HG02610 (cell line): ENCODE measurements around the gene MS4A6E.
"Not testable (repeated sequence)": the region's sequence is repeated elsewhere in the genome, so short reads cannot be mapped to it uniquely, and the experiment has no call there.

Experiments used
- ATAC-seq: cut with Tn5 transposase; IDR thresholded peaks from one replicate; pipeline ENCODE4 v1.9.1; 2021; ENCODE audit warnings: mild to moderate bottlenecking, moderate library complexity; ENCODE audit not compliant: unreplicated experiment

The MS4A6E gene, protein sequence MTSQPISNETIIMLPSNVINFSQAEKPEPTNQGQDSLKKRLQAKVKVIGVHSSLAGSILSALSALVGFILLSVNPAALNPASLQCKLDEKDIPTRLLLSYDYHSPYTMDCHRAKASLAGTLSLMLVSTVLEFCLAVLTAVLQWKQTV

DNA sequence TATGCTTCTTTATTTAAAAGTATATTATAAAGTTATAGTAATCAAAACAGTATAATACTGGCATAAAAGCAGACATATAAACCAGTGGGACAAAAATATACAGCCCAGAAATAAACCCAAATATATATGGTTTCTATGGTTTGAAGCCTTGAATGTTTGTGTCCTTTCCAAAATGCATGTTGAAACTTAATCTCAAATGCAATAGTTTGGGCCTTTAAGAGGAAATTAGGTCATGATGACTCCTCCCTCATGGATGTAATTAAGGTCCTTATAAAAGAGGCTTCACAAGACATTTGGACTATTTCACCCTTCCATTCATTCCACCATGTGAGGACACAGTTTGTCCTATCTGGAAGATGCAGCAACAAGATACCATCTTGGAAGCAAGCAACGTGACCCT is at the start of gene MS4A6E:
MS4A6E (plus strand) TSS at position 301 of the 400 bp plus-strand sequence. CDS start 7,641 bp downstream, outside the sequence.
- no peak for ATAC-seq

DNA sequence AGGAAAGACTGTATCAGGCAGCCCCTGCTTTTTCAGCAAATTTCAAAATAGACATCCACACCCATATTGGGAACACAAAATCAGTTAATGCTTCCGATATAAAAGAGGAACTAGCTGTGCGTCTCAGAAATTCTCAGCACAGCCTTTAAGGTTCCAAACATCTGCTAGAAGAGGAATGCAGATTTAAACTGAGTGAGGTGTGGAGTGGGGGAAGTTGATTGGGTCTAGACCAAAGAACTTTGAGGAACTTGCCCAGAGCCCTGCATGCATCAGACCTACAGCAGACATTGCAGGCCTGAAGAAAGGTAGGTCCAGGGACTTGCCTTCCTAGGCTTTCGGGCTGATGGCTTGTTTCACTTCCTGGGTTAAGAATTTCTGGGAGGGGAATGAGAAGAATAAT is 46.6 kb upstream of the MS4A6E start, which contains the start of gene MS4A4A:
MS4A4A (plus strand) TSS at position 255 of the 400 bp plus-strand sequence; CDS start at position 265, 10 bp downstream.
- ATAC-seq = no peak

DNA sequence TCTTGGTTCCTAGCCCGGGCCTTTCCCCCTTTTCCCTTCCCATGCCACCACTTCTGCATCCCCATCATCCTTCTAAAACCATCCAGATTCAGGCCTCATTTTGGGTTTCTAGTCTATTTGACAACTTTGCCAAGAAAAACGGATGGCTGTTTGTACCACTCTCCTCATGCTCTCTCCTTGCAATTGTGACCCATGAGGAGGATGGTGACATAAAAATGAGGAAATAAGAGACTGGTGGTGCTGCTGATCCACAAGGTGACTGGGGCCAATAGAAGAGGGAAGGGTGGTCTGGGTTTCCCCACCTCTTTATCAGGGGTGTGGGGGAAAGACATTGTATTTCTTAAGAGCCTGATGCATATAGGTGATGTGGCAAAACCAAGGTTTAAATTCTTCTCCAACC is 45.6 kb upstream of the MS4A6E start:
- no peak for ATAC-seq

DNA sequence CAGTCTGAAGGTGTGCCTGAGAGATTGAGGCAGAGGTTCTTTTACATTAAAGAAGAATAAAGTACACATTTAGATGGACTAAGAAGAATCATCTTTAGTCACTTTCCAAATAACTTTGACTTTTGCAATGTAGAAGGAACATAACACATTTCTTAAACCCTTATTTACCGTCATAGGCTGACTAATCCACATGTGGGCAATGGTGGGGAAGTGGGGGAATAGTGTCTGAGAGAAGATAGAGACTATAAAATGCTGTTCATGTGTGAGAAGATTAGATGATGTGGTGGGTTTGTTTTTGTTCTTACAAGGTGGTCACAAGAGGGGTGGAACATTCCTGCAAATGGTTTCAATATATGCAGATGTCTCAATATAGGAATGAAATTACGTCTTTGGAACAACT is 44.8 kb upstream of the MS4A6E start:
- no peak for ATAC-seq

DNA sequence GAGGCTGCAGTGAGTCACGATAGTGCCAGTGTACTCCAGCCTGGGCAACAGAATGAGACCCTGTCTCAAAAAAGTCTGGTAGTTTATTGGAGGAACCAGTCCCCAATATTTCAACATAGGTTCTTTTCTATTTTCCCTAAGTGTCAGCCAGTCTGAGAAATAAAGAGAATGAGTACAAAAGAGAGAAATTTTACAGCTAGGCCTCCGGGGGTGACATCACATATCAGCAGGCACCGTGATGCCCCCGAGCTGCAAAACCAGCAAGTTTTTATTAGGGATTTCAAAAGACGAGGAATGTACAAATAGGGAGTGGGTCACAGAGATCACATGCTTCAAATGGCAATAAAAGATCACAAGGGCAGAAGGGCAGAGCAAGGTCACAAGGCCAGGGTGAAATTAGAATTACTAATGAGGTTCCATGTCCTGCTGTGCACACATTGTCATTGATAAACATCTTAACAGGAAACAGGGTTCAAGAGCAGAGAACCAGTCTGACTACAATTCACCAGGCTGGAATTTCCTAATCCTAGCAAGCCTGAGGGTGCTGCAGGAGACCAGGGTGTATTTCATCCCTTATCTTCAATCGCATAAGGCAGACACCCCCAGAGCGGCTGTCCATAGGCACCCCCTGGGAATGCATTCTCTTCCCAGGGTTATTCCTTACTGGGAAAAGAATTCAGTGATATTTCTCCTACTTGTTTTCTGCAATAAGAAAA is 41.5 kb upstream of the MS4A6E start:
- ATAC-seq = not testable (repeated sequence)

DNA sequence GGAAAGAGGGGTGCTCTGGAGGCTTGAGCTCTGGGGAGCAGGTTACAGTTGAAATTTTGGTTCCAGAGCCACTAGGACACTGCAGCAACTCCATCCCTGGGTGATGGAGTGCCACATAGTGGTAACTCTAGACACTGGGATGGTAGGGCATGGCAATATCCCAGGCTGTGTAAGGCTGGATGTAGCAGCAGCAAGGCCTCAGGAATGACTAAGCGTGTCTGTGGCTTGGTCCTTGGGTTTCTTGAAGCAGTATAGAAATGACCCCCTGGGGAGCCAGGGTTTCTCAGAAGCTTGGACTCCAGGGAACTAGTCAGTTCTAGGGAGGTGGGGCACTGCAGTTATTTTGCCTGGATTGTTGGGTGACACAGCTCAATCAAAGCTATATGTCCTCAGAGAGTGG is 38.5 kb upstream of the MS4A6E start:
- no peak for ATAC-seq

DNA sequence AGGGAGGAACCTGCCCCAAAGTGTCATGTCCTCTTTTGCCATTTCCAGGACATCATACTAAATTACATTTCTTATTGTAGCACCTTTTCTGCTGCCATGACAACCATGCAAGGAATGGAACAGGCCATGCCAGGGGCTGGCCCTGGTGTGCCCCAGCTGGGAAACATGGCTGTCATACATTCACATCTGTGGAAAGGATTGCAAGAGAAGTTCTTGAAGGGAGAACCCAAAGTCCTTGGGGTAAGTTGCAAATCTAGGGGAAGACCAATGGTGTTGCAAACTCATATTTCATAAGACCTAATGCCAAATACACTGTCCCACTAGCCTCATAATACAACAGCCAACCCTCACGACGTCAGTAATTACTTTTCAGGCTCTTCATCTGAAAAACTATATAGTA is 34.9 kb upstream of the MS4A6E start:
- no peak for ATAC-seq

DNA sequence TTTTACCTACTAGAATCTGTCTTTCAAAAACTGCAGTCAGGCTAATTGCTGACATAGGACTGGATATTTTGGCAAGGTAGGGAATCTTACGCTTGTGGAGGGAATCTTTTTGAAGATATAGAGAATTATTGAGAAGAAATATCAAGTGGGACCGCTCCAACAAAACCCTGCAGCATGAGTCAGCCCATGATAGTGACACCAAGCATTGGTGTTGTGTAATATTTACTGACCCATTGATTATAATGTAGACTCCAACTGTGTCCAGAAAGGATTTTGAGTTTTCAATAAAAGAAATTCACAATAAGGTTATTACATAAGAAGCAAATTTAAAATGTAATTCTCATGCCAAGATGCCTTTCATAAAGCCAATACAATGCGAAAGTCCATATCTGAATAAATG is 25.9 kb upstream of the MS4A6E start:
- ATAC-seq = no peak

DNA sequence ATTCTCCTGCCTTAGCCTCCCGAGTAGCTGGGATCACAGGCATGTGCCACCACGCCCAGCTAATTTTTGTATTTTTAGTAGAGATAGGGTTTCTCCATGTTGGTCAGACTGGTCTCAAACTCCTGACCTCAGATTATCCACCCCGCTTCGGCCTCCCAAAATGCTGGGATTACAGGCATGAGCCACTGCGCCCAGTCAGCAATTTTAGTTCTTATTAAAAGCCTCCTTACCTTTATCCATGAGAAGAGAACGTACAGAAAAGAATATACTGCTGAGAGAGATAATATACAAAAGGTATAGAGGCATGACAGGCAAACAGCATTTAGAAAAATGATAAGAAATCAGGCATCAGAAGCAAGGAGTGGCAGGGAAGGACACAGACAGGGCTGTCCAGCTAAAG is 25.2 kb upstream of the MS4A6E start:
- not testable (repeated sequence) for ATAC-seq

DNA sequence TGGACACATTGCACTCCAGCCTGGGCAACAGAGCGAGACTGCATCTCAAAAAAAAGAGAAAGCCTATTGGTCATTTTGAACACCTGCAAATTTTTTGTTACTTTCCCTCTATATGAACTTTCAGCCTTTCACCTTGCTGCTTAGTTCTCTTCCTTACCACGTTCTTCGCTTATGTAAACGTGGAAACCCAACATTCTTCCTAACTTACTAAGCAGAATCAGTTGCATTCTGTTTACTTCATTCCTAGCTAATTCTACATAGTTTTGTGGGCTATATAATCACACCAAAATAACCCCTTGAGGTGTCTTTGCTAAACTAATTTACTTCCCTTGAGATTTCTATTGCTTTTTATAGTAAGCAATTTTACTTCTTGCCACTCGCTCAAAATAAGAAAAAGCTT is 23.4 kb upstream of the MS4A6E start:
- ATAC-seq = no peak

DNA sequence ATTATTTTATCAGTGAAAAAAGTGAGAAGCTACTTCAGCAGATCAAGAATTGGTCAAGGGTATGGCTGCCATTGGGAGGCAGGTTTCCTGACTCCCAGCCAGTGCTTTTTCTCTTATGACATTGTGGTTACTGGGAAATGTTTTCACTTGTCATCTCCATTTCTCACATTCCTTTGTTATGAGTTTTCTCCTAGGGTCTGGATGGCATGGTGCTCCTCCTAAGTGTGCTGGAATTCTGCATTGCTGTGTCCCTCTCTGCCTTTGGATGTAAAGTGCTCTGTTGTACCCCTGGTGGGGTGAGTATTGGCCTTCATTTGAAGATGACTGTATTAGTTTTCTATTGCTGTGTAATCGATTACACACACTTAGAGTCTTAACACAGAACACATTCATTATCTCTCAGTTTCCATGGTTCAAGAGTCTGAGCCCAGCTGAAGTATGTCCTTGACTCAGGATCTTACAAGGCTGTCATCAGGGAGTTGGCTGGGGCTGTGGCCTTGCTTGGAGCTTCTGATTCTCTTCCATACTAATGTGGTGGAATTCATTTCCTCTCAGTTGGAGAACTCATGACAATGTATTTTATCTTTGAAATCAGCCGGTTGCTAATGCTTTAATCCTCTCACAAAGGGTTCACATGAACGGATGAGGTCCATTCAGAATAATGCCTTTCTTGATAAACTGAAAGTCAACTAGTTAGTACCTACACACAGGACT is 21.0 kb upstream of the MS4A6E start:
- ATAC-seq = no peak

DNA sequence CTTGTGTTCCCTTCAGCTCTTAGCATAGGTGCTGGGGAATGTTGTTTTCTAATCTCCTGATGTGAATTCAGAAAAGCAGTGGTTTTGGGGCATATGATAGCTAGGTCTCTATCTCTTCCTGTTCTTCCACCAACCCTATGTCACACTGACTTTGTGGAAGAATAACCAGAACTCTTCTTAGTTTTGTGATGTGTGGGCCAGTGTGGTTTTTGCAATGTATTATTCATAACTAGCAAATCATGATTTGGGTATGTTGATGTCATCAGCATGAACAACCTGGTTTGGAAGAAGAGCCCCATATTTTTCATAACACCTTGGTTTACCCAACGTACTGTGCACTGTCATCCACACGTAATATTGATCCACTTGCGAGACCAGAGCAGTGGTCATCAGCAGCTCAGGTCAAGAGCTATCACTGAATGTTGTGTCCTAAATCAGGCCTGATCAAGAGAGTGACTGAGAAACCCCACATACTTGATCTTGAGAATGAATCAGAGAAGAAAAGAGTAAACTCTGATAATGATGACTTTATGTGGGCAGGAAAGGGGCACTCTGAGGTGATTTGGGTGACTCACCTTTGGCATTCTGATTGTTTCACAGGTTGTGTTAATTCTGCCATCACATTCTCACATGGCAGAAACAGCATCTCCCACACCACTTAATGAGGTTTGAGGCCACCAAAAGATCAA is 19.4 kb upstream of the MS4A6E start:
- peak; percentile 48 for ATAC-seq

DNA sequence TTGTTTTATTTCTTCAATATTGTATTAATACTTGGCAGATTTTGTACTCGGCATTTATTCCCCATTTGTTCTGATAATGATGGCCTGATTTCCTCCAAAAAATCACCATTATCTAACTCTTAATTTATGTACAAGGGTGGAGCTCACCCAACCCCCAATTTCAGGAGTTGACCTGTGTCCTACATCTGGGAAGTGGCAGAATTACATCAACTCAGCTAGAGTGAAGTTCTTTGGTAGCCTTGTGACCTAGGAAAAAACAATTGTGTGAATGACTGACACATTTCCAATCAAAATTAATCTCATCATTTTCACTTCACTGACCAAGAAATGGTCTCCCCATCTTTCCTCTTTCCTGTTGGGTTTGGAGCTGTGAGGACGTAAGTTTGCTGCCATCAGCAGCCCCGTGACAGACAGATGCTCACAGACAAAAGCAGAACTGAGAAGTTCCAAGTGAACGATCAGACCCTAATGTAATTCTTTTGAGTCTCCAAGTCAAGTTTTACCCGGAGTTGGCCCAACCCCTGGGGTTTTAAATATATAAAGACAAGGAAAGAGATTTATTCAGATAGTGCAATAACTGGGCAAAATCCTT is 16.6 kb upstream of the MS4A6E start:
- peak; percentile 47 for ATAC-seq

DNA sequence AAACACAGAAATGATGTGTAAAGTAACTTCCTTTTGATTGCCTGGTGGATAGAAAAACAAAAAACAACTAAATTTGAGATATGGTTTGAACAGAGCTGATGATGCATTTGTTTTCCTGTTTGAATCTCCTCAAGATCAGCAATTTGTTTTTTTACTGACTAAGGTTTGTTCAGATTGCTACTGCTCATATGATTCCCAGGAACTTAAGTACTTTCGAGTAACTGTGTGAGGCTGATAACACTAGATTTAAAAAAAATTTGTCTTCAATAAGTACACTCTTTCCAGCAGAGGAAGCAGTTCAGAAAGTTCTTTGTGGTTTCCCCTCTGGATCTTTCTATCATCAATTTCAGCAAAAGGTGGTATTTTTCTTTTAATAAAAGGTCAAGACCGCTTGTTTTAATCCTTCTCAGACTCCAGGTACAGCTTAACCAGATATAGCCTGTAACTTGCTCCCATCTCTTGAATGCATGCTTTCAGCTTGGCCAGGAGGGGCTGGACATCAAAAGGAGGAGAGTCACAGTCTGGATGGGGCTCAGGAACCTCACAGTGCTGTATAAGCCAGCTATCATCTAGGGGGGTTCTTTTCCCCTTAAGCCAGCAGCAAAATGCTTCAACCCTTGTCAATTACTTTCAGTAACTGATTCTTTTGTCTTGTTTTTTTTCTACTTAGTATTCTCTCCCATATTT is 12.3 kb upstream of the MS4A6E start:
- no peak for ATAC-seq

DNA sequence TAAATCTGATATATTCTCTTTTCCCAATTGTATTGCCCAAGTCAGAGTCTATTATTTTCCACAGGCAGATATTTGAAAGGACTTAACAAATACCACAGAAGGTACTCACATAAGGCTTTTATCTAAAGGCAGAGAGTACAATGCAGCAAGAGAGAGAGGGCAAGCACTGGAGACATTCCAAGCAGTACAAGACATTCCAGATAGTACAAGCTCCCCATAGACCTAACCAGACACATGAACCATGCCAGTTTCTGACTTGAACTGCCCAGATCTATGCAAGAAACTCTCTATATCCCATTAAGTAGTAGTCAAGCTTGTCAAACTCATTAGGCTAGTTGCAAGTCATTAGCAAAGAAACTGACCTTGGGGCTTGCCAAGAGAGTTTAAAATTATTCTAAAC is 11.2 kb upstream of the MS4A6E start:
- ATAC-seq = no peak

DNA sequence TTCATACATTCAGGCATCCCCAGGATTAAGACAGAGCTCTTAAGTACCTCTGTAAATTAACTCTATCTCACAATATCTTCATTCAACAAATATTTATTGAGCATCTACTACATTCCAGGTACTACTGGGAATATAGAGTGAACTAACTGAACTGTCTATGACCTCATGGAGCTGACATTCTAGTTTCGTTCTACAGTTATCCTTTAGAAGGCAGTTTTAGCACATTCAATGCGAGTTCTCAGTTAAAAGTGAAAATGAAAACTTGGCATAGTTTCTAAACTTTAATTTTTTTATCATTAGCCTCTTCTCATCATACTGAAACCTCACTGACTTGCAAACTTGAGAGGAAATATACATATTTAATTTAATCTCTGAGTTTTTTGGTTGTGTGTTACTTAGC is 10.7 kb upstream of the MS4A6E start:
- ATAC-seq = no peak

DNA sequence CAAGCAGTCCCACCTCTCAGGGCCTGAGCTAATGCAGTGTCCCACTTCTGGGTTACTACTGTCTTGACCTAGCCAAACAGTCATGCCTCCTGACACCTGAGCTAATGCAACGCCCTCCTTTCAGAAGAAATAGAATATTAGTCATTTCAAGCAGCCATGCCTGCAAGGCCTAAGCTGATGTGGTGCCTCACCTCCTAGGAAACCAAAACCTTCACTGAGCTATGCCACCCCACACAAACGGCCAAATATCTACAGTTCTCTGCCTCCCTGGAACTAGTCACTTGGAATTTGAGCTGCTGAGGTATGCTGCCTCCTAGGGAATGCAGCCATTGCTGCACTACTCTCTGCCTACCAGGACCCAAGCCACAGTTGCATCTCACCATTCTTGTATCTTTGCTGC is 8.3 kb upstream of the MS4A6E start:
- no peak for ATAC-seq

DNA sequence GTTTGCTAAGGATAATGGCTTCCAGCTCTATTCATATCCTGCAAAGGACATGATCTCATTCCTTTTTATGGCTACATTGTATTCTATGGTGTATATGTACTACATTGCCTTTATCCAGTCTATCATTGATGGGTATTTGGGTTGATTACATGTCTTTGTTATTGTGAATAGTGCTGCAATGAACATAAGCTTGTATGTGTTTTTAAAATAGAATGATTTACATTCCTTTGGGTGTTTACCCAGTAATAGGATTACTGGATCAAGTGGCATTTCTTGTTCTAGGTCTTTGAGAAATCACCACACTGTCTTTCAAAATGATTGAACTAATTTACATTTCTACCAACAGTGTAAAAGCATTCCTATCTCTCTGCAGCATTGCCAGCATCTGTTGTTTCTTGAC is 6.0 kb upstream of the MS4A6E start:
- no peak for ATAC-seq

DNA sequence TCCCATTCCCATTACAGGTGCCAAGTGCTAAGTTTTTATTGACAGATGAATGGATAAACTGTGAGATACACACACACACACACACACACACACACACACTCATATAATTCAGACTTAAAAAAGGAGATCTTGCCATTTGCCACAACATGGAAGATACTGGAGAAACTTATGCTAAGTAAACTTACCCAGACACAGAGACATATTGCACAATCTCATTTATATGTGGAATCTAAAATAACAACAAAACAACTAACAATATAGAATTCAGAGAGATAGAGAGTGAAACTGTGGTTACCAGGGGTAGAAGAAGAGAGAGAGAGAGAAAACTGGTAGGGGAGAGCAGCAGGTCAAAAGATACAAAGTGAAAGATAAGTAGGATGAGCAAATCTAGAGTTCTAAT is 1.4 kb downstream of the MS4A6E start:
- no peak for ATAC-seq

DNA sequence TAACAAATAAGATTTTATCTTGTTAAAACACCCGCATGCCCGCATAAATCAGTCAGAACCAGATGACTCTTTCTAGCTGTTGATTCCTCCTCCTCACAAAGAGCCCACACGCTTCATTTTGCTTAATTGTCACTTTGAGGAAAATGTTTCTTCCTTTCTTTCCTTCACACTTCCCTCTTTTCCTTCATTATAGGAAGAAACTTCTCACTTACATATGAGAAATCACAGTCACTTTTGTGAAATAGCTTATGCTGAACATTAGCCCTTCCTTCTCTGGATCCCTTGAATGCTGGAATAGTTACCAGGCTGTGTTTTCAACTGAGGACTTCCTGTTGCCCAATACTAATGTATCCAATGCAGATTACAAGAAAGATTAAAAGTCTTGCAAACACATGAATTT is 5.8 kb downstream of the MS4A6E start:
- ATAC-seq = no peak
